GM19438 (cell line): Measurements from ENCODE around the gene KIF26A.
"Not testable (repeated sequence)": the region's sequence is repeated elsewhere in the genome, so short reads cannot be mapped to it uniquely, and the experiment has no call there.

ENCODE experiments used
- ATAC-seq: cut with Tn5 transposase; IDR thresholded peaks from one replicate; pipeline ENCODE4 v1.9.1; 2021; ENCODE audit warnings: low read depth; ENCODE audit not compliant: unreplicated experiment

KIF26A gene

DNA sequence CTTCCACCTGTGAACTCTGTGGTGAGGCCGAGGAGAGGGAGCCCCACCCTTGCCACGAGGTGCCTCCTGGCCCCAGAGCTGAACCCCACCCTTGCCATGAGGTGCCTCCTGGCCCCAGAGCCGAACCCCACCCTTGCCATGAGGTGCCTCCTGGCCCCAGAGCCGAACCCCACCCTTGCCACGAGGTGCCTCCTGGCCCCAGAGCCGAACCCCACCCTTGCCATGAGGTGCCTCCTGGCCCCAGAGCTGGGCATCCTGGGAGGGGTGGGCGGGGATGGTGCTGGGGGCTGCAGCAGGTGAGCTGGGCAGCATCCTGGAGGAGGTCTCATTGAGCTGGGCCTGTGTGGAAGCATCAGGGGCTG lies 15.0 kb downstream of the KIF26A start:
- ATAC-seq = not testable (repeated sequence)

DNA sequence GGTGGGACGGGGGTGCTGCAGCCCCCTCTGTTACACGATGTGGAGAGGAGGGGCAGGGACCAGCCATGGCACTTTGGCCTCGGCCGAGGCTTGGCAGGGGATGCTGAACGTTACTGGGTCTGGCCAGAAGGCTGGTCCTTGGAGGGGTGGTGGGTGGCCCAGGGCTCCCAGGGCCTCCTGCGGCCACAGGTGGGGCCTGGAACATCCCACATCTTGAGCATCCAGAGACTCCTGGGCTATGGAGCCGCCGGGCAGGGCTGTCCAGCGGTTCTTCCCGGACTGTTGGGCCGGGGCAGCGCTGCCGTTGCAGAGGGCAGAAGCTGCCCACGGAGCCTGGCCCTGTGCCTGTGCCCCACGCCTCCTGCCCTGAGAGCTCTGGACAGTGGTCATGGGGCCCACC lies 15.9 kb downstream of the KIF26A start:
- ATAC-seq = no peak

- ATAC-seq = no peak
Observed at GRCh38 chr14:104155513-104155912, 17.1 kb downstream of the KIF26A start.

DNA sequence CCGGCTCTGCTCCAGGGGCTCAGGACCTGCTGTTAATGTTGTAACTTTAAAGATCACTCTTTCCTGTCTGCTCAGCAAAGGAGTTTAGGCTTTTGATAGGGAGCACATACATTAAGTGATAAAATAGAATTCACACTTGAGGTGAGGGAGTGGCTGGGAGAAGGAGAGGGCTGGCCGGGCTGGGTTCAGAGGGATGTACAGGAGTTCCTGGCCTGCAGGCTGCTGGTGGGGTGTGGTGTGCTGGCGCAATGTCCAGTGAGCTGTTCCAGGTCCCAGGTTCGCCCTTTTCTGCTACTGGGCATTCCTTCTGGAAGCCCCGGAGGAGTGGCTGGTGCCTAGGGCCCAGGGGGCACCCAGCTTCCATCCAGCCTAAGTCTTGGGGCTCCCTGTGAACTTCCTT lies 17.8 kb downstream of the KIF26A start:
- ATAC-seq = no peak

DNA sequence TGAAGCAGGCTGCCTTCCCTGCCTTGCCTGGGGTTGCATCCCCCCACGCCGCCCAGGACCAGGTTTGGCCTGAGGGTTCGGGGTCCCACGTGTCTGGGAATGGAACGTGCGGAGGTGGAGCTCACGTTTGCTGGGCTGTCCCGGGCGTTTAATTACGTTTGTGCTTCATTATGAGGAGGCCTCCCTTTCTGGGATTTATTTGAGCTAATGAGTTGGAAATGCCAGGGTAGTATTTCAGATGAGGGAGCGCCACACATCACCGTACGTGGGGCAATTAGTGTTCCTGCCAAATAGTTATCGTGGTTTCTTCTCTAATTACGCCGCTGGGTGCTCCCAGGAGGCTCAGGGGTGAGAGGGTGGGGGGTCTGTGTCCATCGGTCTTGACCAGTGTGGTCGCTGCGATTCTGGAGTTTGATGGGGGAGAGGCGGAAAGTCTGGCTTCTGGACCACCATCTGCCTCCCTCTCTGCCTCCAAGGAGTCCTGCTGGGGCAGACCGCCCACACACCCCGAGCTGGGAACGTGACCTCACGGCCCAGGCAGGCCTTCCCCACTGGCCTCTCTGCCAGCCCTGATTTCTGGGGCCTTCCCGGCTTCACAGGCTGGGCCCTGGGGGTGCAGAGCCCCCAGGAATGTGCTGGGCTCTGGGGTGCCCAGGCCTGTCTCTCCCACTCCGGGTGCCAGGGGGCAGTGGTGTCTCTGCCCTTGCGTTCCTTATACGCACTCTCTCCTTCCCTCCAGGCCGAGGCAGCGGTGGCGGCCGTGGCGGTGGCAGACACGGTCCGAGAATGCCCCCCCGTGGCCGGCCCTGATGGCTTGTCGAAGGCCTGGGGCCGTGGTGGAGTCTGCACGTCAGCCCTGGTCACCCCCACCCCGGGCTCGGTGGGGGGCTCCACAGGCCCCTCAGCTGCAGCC lies 18.9 kb downstream of the KIF26A start:
- no peak for ATAC-seq

- ATAC-seq = no peak
Observed at GRCh38 chr14:104158827-104159798, 20.7 kb downstream of the KIF26A start.

- no peak for ATAC-seq
Observed at GRCh38 chr14:104159990-104160389, 21.6 kb downstream of the KIF26A start.

DNA sequence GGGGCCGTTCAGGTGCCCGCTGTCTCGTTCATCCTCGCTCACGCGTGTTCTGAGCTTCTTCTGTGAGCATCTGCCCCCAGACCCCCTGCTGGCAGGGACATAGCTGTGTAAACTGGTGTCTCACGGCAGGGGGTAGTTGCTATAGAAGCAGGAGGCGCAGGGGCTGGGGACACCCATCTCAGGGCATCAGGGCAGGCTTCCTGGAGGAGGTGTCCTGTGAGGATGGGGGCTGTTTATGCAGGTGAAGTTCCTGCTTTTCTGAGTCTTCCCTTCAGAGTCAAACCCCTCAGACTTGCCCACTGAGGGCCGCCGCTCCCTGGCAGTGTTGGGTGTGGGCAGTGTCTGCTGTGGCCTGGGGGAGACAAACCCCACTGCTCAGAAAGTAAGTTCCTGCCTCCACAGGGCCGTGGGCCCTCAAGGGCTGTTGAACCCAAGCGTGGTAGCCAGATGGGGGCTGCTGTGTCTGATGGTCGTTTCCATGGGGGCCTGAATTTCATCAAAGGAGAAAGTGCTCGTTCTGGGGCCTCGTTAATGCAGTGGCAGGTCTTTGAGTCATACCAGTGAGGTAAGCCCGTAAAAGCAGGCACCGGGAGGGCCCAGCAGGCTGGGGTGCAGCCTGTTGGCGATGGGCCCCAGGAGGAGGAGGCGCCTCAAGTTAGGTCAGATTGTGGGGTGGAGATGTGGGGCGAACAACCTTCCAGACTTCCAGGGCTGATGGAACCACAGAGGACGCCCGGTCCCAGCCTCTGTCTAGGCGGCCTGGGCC lies 23.4 kb downstream of the KIF26A start:
- ATAC-seq = no peak

- ATAC-seq = no peak
Observed at GRCh38 chr14:104162495-104162894, 24.1 kb downstream of the KIF26A start.

- no peak for ATAC-seq
Observed at GRCh38 chr14:104163541-104163940, 25.2 kb downstream of the KIF26A start.

DNA sequence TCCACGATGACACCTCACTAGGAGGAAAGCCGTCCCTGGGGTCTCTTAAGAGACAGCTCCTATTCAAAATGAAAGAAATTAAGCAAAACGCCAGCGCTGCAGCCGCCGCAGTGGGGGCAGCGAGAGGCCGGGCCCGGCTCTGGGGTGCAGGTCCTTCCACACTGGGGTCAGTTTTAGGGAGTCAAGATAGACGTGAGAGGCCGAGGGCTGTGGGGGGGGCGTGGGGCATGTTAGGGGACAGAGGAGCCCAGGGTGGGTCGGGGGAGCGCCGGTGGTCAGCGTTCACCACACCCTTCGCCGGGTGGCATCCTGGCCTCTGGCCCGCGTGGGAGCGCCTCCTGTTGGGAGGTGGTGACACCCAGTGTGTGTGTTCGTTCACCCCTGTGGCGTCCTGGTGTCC lies 25.7 kb downstream of the KIF26A start:
- ATAC-seq = no peak

DNA sequence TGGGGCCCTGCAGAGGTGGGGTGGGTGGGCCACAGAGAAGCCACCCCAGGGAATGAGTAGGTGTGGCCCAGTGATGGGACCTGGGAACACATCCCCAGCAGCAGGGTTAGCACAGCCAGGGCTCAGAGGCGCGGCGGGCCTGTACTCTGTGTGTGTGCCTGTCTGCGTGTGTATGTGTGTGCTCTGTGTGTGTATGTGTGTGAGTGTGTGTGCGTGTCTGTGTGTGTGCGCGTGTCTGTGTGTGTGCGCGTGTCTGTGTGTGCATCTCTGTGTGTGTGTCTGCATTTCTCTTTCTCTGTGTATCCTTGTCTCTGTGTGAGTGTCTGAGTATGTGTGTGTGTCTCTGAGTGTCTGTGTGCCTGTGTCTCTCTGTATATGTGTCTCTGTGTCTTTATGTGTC lies 26.1 kb downstream of the KIF26A start:
- no peak for ATAC-seq

- no peak for ATAC-seq
Observed at GRCh38 chr14:104166698-104167097, 28.3 kb downstream of the KIF26A start.

GRCh38 chr14:104168603-104169002 lies 30.2 kb downstream of the KIF26A start:
- no peak for ATAC-seq

DNA sequence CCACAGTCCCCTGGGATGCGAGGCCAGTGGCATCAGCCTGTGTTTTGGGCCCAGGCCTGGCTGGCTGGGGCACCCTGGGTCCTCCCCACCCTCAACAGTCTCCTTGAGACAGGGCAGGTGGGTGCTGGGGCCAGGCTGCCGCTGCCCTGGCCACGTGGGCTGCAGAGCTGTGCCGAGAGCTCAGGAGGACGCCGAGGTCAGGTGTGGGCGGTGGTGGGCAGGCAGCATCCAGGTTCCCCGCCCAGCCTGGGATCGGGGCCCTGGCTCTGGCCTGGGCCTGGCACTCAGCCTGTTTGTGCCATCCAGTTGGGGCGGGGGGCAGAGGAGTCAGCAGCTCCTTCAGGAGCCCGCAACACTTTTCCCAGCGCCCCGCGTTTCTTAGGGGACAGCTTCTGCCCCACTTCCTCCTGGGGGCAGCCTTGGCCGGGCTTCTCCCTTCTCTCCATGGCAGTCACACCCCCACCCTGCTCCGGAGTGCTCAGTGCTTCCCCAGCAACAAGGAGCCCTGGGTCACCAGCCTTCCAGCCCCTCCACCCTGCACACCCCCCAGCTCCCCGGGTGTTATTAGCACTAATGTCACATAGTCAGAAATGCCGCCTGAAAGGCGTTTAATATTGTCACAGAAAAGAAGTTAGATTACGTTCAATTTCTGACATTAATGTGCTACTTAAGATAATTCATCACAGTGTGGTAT lies 30.8 kb downstream of the KIF26A start:
- ATAC-seq = no peak

GRCh38 chr14:104169699-104170479 lies 31.5 kb downstream of the KIF26A start:
- no peak for ATAC-seq

- ATAC-seq = no peak
Observed at GRCh38 chr14:104171029-104171697, 32.8 kb downstream of the KIF26A start.

GRCh38 chr14:104171895-104172294 lies 33.5 kb downstream of the KIF26A start:
- no peak for ATAC-seq

- no peak for ATAC-seq
Observed at GRCh38 chr14:104172349-104172748, 34.0 kb downstream of the KIF26A start.
